Right ventricle myocardium inferior (tissue), 1 donor: ENCODE results near the gene FAR2. TPM values are rescaled to one million over a fixed set of nuclear protein-coding genes. Genes with fewer than 3 reads are reported as not detected.
"Not testable (repeated sequence)": the region's sequence is repeated elsewhere in the genome, so short reads cannot be mapped to it uniquely, and the experiment has no call there.

Experiments
- ATAC-seq: fragments of 200-7000 bp; cut with Tn5 transposase; one replicate; pipeline ENCODE4 v1.9.1; 2020; ENCODE audit warnings: mild to moderate bottlenecking, moderate library complexity
- DNase-seq: peaks from one replicate; pipeline ENCODE4 v3.0.0; 2021; ENCODE audit errors: missing footprints
- intact Hi-C: fragments of 100-400 bp; cut with DNase I; formaldehyde crosslinking; loops from one replicate; pipeline ENCODE4 v1.11.0; 2022
- total RNA-seq: library from RNA; stranded (reverse); fragmentation: NEBNext Ultra II Directional; extraction: Animal tissue kit (Norgen Biotek cat#: 25700); gene quantifications from one replicate; pipeline ENCODE4 v1.2.1, GENCODE V29; 2021
- donor health status: DM: no; HTN: yes; CAD: no; lungs with severe emphysema.

Gene FAR2
- total RNA-seq, 1 donor from 2014 or later, result 4.1 TPM

DNA sequence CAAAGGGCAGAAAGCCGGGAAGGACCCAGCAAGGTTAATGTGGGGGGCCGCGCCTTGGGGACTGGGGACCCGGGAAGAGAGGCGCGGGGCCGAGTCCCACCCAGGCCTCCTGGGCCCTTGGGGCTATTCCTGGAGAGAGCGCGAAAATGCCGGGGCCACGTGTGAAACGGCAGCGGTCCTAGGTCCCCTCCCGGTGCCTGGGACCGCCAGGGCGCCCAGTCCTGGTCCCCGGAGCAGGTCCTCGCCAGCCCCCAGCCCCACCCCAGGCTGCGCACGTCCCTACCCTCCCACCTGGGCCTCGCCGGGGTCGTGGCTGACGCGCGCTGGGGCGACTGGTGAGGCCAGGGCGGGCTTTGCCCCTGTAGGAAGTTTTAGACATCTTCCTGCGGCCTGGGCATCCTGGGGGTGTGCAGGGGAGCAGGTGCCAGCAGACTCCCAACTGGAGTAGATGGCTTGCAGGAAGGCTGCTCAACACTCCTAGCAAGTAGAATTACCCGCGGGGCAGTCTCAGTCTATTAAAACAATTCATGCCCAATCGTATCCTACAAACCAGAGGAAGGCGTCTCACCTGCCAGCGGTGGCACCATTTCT, 708 bp downstream of the FAR2 start:
- intact Hi-C loops, result loop anchor here (10.0 kb wide), 1 partner anchor 95 kb away; no protein-coding TSS in a partner anchor
- ATAC-seq (peak; percentile 17), DNase-seq (peak; percentile 76)

DNA sequence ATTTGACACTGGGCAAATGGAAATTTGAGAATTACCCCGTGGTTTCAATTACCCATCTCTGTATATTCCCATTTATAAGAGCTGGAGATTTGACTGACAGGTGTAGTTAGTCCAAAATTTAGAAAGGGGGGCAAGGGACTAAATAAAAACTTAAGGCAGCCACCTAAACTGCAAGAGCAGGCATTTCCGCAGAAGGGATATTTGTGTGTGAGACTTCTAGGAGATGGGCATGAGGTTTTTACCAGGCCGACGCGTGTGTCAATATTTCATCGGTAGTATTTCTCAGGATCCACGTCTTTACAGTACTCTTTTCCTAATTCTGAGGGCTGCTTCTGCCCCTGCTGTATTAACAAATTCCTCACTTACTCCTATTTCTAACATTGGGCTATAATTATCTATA, 1.4 kb downstream of the FAR2 start:
- ATAC-seq, result no peak
- intact Hi-C loops, result no loop called here
- no peak for DNase-seq

DNA sequence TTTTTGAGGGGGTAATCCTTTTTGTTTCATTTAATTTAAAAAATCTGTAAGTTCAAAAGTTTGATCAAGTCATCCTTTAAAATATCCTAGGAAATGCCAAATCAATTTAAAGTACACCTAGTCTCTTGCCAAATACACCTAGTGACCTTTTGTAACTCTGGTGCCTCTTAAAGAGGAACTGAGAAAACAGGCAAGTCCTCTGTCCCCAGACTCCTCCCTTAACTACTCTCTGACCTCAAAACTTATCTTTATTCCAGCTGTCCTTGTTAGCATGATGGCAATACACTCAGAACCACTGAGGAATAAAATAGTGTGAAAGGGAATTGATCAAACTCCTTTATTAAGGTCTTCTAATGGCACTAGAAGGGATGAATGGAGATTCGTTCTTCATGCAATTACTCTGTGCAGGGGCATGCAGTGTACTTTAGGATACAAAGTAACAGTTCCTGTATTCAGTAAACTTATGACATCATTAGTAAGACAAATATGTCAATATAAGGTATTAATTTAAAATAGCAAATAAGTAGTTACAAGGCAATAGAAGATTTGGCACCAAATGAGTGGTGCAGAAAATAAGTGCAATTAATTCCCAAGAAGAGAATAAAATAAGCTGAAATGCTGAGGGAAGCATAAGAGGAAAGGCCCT, 3.3 kb downstream of the FAR2 start:
- DNase-seq, result no peak
- intact Hi-C loops, result no loop called here
- no peak for ATAC-seq

DNA sequence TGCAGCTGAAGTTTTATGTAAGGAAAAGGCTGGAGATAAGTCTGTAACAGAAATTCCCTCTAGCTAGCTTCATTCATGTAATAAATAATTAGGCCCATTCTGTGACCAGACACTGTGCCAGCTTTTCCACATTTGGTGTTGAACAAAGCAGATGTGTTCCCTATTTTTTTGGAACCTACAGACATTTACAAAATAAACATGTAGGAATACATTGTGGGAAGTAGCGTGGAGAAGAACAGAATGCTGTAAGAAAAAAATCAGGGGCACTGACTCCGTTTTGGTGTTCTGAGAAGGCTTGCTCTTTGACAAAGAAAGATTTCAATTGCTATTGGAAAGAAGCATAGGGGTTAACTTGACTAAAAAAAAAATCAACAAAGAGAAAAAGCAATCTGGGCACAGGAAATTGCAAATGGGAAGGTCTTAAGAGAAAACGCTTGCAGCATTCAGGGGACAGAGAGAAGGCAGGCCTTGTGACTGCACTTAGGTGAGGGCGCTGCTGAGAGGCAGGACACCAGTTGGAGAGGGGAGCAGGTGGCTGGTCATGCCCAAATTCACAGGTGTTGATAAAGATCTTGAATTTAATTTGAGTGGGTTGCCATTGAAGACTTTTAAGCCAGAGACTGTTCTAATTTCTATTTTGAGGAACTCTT, 4.0 kb downstream of the FAR2 start:
- ATAC-seq (no peak), DNase-seq (no peak)
- intact Hi-C loops, result no loop called here

DNA sequence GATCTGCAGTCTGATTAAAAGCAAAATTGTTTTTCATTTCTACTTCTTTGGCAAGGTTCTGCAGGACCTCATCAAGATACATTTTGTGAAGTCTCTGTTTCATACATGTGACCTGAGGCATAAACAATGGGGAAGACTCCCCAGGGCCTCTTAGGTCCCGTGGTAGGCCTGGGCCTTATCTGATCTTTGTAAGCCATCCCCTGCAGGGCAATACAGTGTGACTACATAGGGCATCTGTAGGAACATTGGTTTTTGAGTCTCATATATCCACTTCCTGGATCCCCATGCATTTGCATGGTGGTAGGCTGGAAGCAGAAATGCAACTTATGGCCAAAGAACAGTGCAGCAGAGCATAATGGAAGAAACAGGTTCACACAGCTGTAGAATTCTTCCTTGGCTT, 6.0 kb downstream of the FAR2 start:
- intact Hi-C loops, result no loop called here
- DNase-seq (no peak), ATAC-seq (no peak)

DNA sequence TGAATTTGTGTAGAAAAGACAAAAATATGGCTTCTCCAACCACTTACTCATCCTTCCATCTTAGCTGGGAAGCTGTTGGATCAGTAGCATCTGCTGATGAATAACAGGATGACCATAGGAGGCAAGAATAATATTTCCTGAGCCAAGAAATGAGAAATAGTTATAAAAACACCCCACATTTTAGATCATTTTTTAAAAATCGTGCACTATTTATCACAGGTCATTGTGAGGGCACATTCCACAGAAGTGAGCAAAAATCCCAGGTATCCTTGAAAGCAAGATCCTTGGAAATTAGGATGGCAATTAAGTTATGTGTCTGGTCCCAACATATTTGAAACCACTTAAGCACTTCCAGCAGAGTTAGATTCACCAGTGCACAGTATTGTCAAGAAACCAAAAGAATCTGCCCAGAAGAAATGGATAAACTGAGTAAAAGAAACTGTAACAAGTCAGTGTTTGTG, 8.4 kb downstream of the FAR2 start:
- intact Hi-C loops, result no loop called here
- no peak for DNase-seq
- ATAC-seq, result no peak

DNA sequence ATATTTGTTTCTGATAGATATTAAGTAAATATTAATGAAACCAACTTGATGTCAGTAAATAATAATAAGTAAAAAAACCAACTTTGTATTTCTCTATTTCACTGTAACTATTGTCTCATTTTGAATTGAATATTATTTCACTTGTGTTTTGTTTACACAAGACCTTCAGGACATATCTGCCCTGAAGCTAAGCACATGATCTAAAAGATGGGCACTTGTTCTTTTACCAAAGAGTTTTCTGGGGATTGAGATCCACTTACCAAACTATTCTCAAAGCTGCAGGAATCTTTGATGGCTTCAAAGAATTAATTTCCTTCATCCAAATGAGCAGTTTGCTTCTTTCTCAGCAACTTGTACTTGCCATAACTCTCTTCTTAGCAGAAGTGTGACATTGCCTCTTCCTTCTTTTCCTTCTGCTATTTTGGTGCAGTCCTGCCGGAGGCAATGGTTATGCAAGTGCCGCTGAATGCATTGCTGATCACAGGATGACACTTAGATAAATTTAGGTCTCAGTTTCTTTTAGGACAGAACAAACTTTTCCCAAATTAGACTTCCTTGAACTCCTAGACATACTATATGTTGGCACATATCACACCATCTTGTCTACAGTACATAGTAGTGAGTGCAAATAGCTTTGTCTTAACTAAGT, 9.2 kb downstream of the FAR2 start:
- DNase-seq (peak; percentile 64), ATAC-seq (peak; percentile 74)
- intact Hi-C loops, result no loop called here

DNA sequence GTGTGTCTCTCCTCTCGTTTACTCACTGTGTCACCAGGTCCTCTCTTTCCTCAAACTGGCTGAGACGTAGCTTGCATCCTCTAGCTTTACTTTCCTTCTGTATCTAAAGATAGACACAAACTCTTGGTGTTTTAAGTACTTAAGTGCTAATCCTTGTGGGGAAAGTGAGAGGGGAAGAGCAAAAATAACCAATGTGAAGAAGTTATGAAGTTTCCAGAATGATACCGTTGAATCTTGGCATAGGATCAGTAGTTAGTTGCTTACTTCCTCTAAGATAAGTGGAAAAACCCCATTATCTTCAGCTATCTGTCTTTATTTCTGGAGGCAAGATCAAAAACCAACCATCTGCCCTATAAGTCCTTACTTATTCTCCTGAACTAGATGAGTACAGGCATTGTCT, 10.6 kb downstream of the FAR2 start:
- ATAC-seq (no peak), DNase-seq (no peak)
- intact Hi-C loops, result no loop called here

DNA sequence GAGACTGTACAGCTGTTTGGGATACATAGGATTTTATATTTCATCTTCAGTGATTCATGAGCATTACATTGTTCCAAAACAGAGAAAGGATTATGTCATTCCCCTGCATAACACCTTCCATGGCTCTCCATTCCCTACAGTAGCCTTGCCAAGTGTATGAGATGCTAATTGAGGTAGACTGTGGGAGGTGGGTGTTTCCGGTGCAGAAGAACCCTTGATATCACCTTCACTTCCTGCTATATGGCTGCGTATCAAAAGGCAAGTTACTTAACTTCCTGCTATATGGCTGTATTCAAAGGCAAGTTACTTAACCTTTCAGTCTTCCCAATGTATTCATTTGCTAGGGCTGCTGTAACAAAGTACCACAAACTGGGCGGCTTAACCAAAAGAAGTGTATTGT, 11.2 kb downstream of the FAR2 start:
- intact Hi-C loops, result no loop called here
- DNase-seq (no peak), ATAC-seq (no peak)

DNA sequence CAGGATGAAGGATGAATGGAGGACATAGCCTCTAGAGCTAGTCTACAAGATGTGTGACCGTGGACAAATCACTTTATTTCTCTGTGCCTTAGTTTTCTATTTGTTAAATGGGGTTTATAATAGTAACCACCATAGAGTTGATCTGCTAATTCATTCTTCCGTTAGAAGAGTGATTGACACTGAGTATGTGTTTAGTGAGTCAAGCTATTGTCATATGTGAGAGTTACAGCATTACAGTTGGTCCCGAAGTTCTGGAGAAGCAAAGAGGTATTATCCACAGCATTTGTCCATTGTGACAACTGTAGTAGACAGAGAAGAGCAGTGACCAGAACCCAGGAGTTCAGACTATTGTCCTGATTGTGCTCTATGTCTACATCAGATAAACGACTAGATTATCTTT, 14.1 kb downstream of the FAR2 start:
- intact Hi-C loops, result no loop called here
- no peak for ATAC-seq
- DNase-seq, result no peak

DNA sequence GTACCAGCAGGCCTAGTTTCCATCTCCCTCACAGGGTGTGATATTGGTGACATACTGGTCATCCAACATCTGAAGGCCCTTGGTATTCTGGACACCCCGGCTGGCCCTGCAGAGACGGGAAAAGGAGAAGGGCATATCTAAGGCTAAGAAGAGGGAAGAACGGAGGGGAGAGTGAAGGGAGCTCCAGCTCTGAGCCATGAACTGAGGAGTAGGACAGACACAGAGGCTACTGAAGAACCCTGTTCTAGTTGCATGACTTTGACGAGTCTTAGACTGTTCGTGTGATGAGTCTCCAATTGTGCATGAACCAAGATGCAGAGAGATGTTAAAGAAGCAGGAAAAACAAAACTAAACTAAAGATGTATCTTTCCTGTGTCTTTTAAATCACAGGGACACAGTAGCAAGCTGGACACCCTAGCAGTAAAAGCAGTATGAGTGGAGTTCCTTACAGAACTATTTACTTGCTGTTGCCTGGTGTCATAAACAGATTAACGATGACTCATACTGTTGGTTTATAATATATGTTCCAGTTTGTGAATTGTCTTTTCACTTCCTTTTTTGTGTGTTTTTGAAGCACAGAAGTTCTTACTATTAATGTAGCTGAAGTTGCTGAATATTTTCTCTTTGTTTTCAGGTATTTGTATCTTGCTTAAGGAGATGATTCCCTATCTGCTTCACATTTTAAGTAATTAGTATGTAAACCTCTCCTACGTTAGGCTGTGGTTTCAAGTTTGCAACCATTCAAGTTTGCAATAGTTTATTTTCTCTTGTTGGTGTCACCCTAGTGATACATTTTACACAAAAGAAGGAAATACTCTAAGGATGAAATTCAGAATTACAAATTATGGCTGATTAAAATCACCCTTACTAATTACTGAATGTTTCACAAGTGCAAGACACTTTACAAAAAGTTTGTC, 15.7 kb downstream of the FAR2 start:
- peak; percentile 75 for ATAC-seq
- intact Hi-C loops, result no loop called here
- DNase-seq, result no peak

DNA sequence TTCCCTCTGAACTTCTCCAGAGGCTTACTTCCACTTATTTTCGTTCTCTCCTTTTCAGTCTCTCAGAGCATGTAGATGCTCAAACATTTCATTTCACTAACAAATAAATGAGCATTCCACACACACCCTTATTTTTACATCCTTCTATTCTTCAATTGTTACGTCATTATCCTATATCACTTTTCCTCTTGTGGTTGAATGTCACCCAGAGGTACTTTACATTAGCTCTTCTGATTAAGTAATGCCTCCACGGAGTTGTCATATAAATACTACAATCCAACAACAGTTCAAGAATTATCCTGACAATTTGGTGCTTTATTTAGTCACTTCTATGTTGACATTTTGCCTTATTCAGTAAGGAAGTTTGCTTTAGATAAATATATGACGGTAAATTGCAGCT, 18.4 kb downstream of the FAR2 start:
- no peak for DNase-seq
- ATAC-seq, result no peak
- intact Hi-C loops, result no loop called here

DNA sequence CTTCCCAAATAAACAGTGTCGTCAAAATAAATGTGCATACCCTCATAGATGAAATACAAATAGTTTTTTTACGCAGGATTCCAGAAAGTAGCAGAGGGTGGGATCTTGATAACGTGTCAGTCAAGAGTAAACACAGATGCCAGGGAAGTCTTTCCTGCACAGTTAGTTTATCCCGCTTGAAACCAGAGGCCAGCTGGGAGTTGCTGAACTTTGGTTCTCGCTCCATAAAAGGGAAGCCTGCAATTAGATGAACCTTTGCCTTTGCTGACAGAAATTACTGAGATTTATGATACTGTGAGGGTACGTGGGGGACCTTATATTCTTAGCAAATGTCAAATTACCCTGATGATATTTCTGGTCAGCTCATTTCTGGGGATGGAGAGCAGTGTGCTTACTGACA, 18.9 kb downstream of the FAR2 start:
- ATAC-seq (no peak), DNase-seq (no peak)
- intact Hi-C loops, result no loop called here

DNA sequence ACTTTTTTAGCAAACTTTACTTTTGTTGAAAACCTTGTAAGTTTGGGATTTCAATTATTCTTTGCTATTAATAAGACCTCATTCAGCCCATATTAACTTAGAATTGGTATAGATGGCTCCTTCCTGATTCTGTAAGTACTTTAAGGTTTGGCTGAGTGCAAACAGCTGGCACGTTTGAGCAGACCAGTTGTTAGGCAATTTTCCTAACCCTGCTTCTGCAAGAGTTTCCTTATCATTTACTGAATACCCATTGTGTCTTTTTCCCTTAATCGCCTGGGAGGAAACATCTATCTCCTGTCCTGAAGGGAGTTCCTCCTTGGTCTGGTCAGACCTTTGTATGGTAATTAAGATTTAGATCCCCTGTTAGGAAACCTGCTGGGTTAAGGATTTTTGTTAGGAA, 20.9 kb downstream of the FAR2 start:
- ATAC-seq, intact Hi-C loops, DNase-seq: not testable (repeated sequence)

DNA sequence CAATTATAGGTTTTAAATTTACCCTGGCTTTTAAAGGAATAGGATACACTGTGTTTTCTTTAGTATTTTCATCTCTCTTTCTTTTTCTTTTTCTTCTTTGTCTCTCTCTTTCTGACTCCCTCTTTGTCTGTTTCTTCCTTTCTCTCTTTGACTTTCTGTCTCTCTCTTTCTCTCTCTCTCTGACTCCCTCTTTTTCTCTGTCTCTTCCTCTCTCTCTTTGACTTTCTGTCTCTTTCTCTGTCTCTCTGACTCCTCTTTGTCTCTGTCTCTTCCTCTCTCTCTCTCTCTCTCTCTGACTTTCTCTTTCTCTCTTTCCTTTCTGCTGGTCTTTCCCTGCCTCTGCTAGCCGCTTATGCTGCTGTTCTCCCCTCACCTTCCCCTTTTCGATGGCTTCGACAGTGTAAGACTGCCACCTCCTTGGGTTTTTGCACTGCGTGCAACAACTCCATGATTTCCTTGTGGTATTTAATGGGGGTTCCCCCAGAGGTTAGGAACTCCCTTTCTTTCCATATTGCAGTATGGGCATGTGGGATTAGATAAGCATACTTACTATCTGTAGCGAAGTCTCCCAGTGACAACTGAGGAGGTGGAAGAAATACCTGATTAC, 21.5 kb downstream of the FAR2 start:
- ATAC-seq, result not testable (repeated sequence)

DNA sequence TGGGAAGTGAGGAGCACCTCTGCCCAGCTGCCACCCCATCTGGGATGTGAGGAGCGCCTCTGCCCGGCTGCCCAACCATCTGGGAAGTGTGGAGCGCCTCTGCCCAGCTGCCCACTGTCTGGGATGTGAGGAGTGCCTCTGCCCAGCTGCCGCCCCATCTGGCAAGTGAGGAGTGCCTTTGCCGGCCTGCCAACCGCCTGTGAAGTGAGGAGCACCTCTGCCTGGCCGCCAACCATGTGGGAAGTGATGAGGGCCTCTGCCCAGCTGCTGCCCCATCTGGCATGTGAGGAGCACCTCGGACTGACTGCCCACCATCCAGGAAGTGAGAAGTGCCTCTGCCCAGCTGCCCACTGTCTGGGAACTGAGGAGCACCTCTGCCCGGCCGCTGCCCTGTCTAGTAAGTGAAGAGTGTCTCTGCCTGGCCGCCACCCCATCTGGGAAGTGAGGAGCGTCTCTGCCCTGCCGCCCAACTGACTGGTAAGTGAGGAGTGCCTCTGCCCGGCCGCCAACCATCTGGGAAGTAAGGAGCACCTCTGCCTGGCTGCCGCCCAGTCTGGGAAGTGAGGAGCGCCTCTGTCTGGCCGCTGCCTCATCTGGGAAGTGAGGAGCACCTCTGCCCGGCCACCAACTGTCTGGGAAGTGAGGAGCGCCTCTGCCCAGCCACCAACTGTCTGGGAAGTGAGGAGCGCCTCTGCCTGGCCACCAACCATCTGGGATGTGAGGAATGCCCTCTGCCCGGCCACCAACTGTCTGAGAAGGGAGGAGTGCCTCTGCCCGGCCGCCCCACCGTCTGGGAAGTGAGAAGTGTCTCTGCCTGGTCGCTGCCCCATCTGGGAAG, 22.6 kb downstream of the FAR2 start:
- ATAC-seq (no peak), DNase-seq (peak; percentile 61)
- intact Hi-C loops, result no loop called here

More for the DNA sequence above, 21.5 kb downstream of the FAR2 start:
- intact Hi-C loops, result not testable (repeated sequence)
- DNase-seq, result peak; percentile 61

DNA sequence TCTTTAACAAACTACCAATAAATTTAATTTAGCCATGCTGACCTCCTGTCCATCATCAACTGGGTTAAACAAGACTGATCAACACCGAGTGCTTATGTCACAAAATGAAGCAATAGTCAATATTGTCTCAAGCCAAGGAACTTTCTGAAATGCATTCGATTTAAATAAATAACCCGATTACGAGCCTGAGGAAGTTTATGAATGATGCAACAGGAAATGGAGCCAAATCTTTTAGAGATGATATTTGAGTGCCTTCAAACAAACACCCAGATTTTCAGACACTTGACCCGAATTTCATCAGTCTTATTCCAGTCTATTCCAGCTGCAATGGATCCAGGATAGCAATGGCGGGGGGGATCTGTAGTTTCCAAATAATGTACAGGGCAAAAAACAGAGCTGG, 27.9 kb downstream of the FAR2 start:
- no peak for ATAC-seq
- DNase-seq, result no peak
- intact Hi-C loops, result no loop called here

DNA sequence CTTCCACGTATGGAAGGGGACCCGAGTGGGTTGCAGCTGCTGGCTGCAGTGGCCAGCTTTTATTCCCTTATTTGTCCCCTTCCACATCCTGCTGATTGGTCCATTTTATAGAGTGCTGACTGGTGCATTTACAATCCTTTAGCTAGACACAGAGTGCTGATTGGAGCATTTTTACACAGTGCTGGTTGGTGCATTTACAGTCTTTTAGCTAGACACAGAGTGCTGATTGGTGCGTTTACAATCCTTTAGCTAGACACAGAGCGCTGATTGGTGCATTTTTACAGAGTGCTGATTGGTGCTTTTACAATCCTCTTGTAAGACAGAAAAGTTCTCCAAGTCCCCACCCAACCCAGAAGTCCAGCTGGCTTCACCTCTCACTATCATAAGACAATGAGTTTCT, 33.2 kb downstream of the FAR2 start:
- DNase-seq, intact Hi-C loops, ATAC-seq: not testable (repeated sequence)
